Large intestine (tissue), 3 donors: ENCODE data around the gene KRT85. TPM values are rescaled to one million over a fixed set of nuclear protein-coding genes. Genes with fewer than 3 reads are reported as not detected.
A peak's percentile ranks its signal among the peaks of the same experiment; 100 is the strongest.

Experiments
- DNase-seq, 2 donors: peaks; one replicate each; pipeline versions ENCODE4 v3.0.0 to v3.0.0-alpha.2; 2013
- H3K27ac ChIP-seq: one replicate; pipeline ENCODE4 v1.5.1; 2013; ENCODE audit warnings: low read length
- H3K27me3 ChIP-seq: 2 replicates; pipeline ENCODE4 v1.6.1; 2013; ENCODE audit warnings: low read length; ENCODE audit not compliant: control insufficient read depth, insufficient read depth
- H3K36me3 ChIP-seq: 2 replicates; pipeline ENCODE4 v1.6.1; 2013; ENCODE audit warnings: low read length; ENCODE audit not compliant: control insufficient read depth, insufficient read depth
- H3K4me1 ChIP-seq: one replicate; pipeline ENCODE4 v1.6.1; 2013; ENCODE audit warnings: low read length; ENCODE audit not compliant: control insufficient read depth, insufficient read depth
- H3K4me3 ChIP-seq: one replicate; pipeline ENCODE4 v1.5.1; 2013; ENCODE audit warnings: low read length
- H3K9me3 ChIP-seq: one replicate; pipeline ENCODE4 v1.6.1; 2013; ENCODE audit warnings: mild to moderate bottlenecking, low read depth, low read length, moderate library complexity; ENCODE audit not compliant: control insufficient read depth
- WGBS: methylation state at CpG from one replicate; pipeline ENCODE4 v1.1.5; 2013; ENCODE audit warnings: low lambda C conversion rate; ENCODE audit not compliant: insufficient coverage; 5-methylcytosine and 5-hydroxymethylcytosine counted together
- polyA plus RNA-seq: library from polyadenylated mRNA; unstranded; fragments of 120-200 nt; gene quantifications from one replicate; pipeline ENCODE4 v1.2.1, GENCODE V29; 2013

KRT85 gene
- polyA plus RNA-seq, 1 donor: 0.03 TPM

- Histone ChIP-seq H3K9me3 (peaks cover 8% of the 10 kb centered on the region), H3K4me3 (no peak overlapping the region), H3K27me3 (peaks cover 4% of the 10 kb centered on the region), H3K36me3 (no peaks in the 10 kb centered on the region), H3K4me1 (no peaks in the 10 kb centered on the region), H3K27ac (no peak overlapping the region)
- no peak for DNase-seq
- 92% methylated on average over 2 of the region's 2 CpGs for WGBS
Measured at GRCh38 chr12:52336641-52337040, 30.6 kb downstream of the KRT85 start.

DNA sequence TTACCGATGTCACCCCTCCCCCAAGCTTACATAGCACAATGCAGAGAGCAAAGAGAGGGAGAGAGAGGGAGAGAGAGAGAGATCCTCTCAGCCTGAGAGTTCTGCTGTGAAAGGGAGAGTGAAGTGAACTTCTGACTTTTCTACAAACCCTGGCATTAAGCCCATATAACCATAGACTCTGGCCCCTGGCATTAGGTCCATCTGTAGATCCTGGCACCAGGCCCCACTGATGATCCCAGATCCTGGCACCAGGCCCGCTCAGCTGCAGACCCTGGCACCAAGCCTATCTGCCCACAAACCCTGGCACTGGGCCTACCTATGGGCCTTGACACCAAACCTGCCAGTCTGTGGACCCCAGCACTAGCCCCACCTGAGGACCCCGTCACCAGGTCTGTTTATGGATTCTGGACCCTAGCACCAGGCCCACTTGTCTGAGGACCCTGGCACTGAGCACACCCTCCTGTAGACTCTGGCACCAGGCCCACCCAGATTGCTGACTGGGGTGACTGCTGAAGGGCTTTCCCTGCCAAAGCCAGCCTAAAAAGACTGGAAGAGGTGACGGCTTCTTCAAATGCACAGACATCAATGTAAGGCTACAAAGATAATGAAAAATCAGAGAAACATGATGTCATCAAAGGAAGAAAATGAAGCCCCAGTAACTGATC, 31.6 kb downstream of the KRT85 start:
- DNase-seq: no peak
- no CpG with 5 or more reads among the region's 4 CpGs for WGBS

GRCh38 chr12:52334185-52334584, 33.1 kb downstream of the KRT85 start:
- Histone ChIP-seq H3K36me3 (no peaks in the 10 kb centered on the region), H3K27ac (no peak overlapping the region), H3K4me3 (no peak overlapping the region), H3K9me3 (peaks cover 8% of the 10 kb centered on the region), H3K27me3 (peaks cover 7% of the 10 kb centered on the region), H3K4me1 (no peaks in the 10 kb centered on the region)
- 100% methylated on average over 1 of the region's 3 CpGs for WGBS
- DNase-seq: no peak

More for the DNA sequence above, 31.6 kb downstream of the KRT85 start:
- Histone ChIP-seq H3K4me3 (no peak overlapping the region), H3K4me1 (no peaks in the 10 kb centered on the region), H3K27me3 (peaks cover 4% of the 10 kb centered on the region), H3K9me3 (peaks cover 8% of the 10 kb centered on the region), H3K27ac (no peak overlapping the region), H3K36me3 (no peaks in the 10 kb centered on the region)

DNA sequence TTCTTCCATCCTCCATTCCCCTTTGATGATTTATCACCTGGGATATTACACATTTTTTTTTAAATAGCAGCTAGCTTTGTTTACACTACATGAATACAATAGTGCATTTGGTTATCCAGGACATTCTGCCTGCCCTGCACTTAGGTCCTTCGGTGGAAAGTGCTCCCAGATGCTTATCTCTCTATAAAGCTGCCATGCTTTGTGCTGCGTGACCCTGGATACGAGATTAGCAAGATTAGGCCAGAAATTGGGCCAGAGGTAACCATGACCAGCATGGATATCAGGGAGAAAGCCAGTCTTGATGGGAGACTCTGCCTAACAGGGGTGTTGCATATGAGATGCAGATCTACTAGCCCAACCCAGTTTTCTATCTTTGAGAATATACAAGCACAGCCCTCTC, 34.0 kb downstream of the KRT85 start:
- WGBS: no CpG with 5 or more reads among the region's 3 CpGs
- H3K4me1 ChIP-seq: no peaks in the 10 kb centered on the region
- peaks cover 7% of the 10 kb centered on the region for H3K27me3 ChIP-seq
- no peak overlapping the region for H3K4me3 ChIP-seq
- H3K27ac ChIP-seq: no peak overlapping the region
- H3K9me3 ChIP-seq: peaks cover 8% of the 10 kb centered on the region
- no peaks in the 10 kb centered on the region for H3K36me3 ChIP-seq
- DNase-seq: no peak

GRCh38 chr12:52332381-52332780, 34.9 kb downstream of the KRT85 start:
- Histone ChIP-seq H3K9me3 (peaks cover 8% of the 10 kb centered on the region), H3K4me3 (no peak overlapping the region), H3K4me1 (no peaks in the 10 kb centered on the region), H3K27me3 (peaks cover 4% of the 10 kb centered on the region), H3K27ac (no peak overlapping the region), H3K36me3 (no peaks in the 10 kb centered on the region)
- WGBS: no CpG with 5 or more reads among the region's 1 CpG
- DNase-seq: no peak

GRCh38 chr12:52331833-52332232, 35.4 kb downstream of the KRT85 start:
- H3K4me3 ChIP-seq: no peak overlapping the region
- no peak overlapping the region for H3K27ac ChIP-seq
- H3K27me3 ChIP-seq: peaks cover 4% of the 10 kb centered on the region
- peaks cover 8% of the 10 kb centered on the region for H3K9me3 ChIP-seq
- no peaks in the 10 kb centered on the region for H3K36me3 ChIP-seq
- no peaks in the 10 kb centered on the region for H3K4me1 ChIP-seq
- no CpG with 5 or more reads among the region's 3 CpGs for WGBS
- DNase-seq: no peak

- DNase-seq: no peak
- no peaks in the 10 kb centered on the region for H3K4me1 ChIP-seq
- H3K36me3 ChIP-seq: no peaks in the 10 kb centered on the region
- H3K27ac ChIP-seq: no peak overlapping the region
- H3K9me3 ChIP-seq: peaks cover 7% of the 10 kb centered on the region
- peaks cover 4% of the 10 kb centered on the region for H3K27me3 ChIP-seq
- no peak overlapping the region for H3K4me3 ChIP-seq
- no CpG with 5 or more reads among the region's 1 CpG for WGBS
Measured at GRCh38 chr12:52331039-52331438, 36.2 kb downstream of the KRT85 start.

- no peaks in the 10 kb centered on the region for H3K4me1 ChIP-seq
- WGBS: no CpG with 5 or more reads among the region's 10 CpGs
- no peak for DNase-seq
- no peak overlapping the region for H3K4me3 ChIP-seq
- no peaks in the 10 kb centered on the region for H3K36me3 ChIP-seq
- H3K27me3 ChIP-seq: peaks cover 19% of the 10 kb centered on the region
- H3K9me3 ChIP-seq: no peaks in the 10 kb centered on the region
- H3K27ac ChIP-seq: no peak overlapping the region
Measured at GRCh38 chr12:52327830-52328500, 39.3 kb downstream of the KRT85 start.

GRCh38 chr12:52327052-52327829, 40.0 kb downstream of the KRT85 start:
- Histone ChIP-seq H3K4me3 (no peak overlapping the region), H3K27ac (no peak overlapping the region), H3K27me3 (peaks cover 26% of the 10 kb centered on the region), H3K36me3 (no peaks in the 10 kb centered on the region), H3K9me3 (no peaks in the 10 kb centered on the region), H3K4me1 (no peaks in the 10 kb centered on the region)
- DNase-seq: peak; percentile 64 to 75
- WGBS: 50% methylated on average over 1 of the region's 11 CpGs

DNA sequence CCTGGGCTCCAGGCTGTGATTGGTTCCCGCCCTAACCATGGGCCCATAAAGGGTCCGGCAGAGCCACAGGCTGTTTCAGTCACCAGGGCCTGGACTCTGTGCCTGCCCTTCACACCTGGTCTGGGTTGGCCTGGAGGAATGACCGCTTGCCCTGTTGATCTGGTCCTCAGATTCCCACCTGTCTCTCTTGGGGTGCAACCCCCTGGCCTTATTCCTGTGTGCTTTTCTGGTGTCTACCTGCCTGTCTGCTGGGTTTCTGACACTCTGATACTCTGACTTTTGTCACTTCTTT, 43.2 kb downstream of the KRT85 start:
- no peaks in the 10 kb centered on the region for H3K4me1 ChIP-seq
- DNase-seq: no peak
- H3K27ac ChIP-seq: no peak overlapping the region
- H3K4me3 ChIP-seq: no peak overlapping the region
- no peaks in the 10 kb centered on the region for H3K9me3 ChIP-seq
- no CpG with 5 or more reads among the region's 3 CpGs for WGBS
- H3K36me3 ChIP-seq: no peaks in the 10 kb centered on the region
- peaks cover 51% of the 10 kb centered on the region for H3K27me3 ChIP-seq
